ENCODE measurements around the gene APOLD1.
"Not testable (repeated sequence)": the region's sequence is repeated elsewhere in the genome, so short reads cannot be mapped to it uniquely, and the experiment has no call there.

The APOLD1 gene

GRCh38 chr12:12817616-12818015 lies 32.2 kb downstream of the APOLD1 start:
- no peak for DNase-seq (ENCODE audit: low read depth)
- TF ChIP-seq, protein P1, sequence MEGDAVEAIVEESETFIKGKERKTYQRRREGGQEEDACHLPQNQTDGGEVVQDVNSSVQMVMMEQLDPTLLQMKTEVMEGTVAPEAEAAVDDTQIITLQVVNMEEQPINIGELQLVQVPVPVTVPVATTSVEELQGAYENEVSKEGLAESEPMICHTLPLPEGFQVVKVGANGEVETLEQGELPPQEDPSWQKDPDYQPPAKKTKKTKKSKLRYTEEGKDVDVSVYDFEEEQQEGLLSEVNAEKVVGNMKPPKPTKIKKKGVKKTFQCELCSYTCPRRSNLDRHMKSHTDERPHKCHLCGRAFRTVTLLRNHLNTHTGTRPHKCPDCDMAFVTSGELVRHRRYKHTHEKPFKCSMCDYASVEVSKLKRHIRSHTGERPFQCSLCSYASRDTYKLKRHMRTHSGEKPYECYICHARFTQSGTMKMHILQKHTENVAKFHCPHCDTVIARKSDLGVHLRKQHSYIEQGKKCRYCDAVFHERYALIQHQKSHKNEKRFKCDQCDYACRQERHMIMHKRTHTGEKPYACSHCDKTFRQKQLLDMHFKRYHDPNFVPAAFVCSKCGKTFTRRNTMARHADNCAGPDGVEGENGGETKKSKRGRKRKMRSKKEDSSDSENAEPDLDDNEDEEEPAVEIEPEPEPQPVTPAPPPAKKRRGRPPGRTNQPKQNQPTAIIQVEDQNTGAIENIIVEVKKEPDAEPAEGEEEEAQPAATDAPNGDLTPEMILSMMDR (IDR thresholded peaks at IDR 0.05; ENCODE audit: insufficient read depth, low read depth, low read length, missing control alignments), result no peak
- no peak overlapping the region for H3K4me3 ChIP-seq (ENCODE audit: low read length)

- no peak overlapping the region for H3K4me3 ChIP-seq (ENCODE audit: low read length)
- TF ChIP-seq, protein P1 (IDR thresholded peaks at IDR 0.05; ENCODE audit: insufficient read depth, low read depth, low read length, missing control alignments), result no peak
- DNase-seq (ENCODE audit: low read depth), result no peak
Measured at GRCh38 chr12:12818701-12819100, 33.2 kb downstream of the APOLD1 start.

DNA sequence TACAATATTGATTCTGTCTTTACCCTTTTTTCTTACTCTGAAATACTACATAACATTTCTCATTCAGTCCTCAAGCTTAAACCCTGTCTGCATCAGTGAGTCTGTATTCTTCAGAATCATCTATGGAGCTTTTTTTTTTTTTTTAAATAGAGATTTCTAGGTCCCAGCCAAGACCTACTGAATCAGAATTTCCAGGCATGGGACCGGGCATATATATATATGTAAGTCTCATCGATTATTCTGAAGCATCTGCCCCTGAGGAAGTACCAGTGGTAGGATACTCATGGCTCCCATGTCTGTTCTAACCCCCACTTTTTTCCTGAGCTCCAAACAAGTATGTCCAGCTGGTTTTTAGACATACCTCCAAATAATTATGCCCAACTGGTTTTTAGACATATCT lies 33.8 kb downstream of the APOLD1 start:
- H3K4me3 ChIP-seq (ENCODE audit: low read length), result no peak overlapping the region
- TF ChIP-seq, protein P1 (IDR thresholded peaks at IDR 0.05; ENCODE audit: insufficient read depth, low read depth, low read length, missing control alignments), result no peak
- no peak for DNase-seq (ENCODE audit: low read depth)

GRCh38 chr12:12819752-12820311 lies 34.4 kb downstream of the APOLD1 start:
- TF ChIP-seq, protein P1 (IDR thresholded peaks at IDR 0.05; ENCODE audit: insufficient read depth, low read depth, low read length, missing control alignments), result no peak
- peak; percentile 75 for DNase-seq (ENCODE audit: low read depth)
- no peak overlapping the region for H3K4me3 ChIP-seq (ENCODE audit: low read length)

DNA sequence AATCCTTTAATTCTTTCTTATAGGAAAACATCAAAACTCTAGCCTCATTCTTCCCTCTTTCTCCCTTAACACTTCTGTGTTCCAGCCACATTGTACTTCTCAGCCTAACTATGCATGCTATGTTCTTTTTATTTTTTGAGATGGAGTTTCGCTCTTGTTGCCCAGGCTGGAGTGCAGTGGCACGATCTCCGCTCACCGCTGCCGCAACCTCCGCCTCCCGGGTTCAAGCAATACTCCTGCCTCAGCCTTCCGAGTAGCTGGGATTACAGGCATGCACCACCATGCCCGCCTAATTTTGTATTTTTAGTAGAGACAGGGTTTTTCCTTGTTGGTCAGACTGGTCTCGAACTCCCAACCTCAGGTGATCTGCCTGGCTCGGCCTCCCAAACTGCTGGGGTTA lies 34.9 kb downstream of the APOLD1 start:
- DNase-seq (ENCODE audit: low read depth); H3K4me3 ChIP-seq (ENCODE audit: low read length): not testable (repeated sequence)

GRCh38 chr12:12821975-12822374 lies 36.5 kb downstream of the APOLD1 start:
- H3K4me3 ChIP-seq (ENCODE audit: low read length), result no peak overlapping the region
- no peak for DNase-seq (ENCODE audit: low read depth)
- TF ChIP-seq, protein P1 (IDR thresholded peaks at IDR 0.05; ENCODE audit: insufficient read depth, low read depth, low read length, missing control alignments), result no peak

GRCh38 chr12:12822886-12823285 lies 37.4 kb downstream of the APOLD1 start:
- no peak overlapping the region for H3K4me3 ChIP-seq (ENCODE audit: low read length)
- TF ChIP-seq, protein P1 (IDR thresholded peaks at IDR 0.05; ENCODE audit: insufficient read depth, low read depth, low read length, missing control alignments), result no peak
- no peak for DNase-seq (ENCODE audit: low read depth)
